ENCODE results near the gene COTL1.

The COTL1 gene

GRCh38 chr16:84609563-84610177 lies 8.2 kb downstream of the COTL1 start:
- Histone ChIP-seq H3K4me3 (ENCODE audit: low read depth, low read length) (no peak overlapping the region), H3K9ac (ENCODE audit: low read depth, low read length) (no peak overlapping the region), H3K36me3 (ENCODE audit: control insufficient read depth, insufficient read depth, low read length) (peaks cover 19% of the 10 kb centered on the region), H3K9me3 (ENCODE audit: control insufficient read depth, insufficient read depth, low read length) (no peaks in the 10 kb centered on the region), H3K27me3 (ENCODE audit: control insufficient read depth, insufficient read depth, low read length) (no peaks in the 10 kb centered on the region), H3K4me1 (ENCODE audit: control insufficient read depth, insufficient read depth, low read length) (peaks cover 4% of the 10 kb centered on the region)

- no peaks in the 10 kb centered on the region for H3K9me3 ChIP-seq (ENCODE audit: control insufficient read depth, insufficient read depth, low read length)
- peaks cover 12% of the 10 kb centered on the region for H3K36me3 ChIP-seq (ENCODE audit: control insufficient read depth, insufficient read depth, low read length)
- no peak overlapping the region for H3K4me3 ChIP-seq (ENCODE audit: low read depth, low read length)
- H3K27me3 ChIP-seq (ENCODE audit: control insufficient read depth, insufficient read depth, low read length), result no peaks in the 10 kb centered on the region
- peaks cover 5% of the 10 kb centered on the region for H3K4me1 ChIP-seq (ENCODE audit: control insufficient read depth, insufficient read depth, low read length)
- no peak overlapping the region for H3K9ac ChIP-seq (ENCODE audit: low read depth, low read length)
Measured at GRCh38 chr16:84608282-84608681, 9.6 kb downstream of the COTL1 start.

GRCh38 chr16:84607694-84608093 lies 10.2 kb downstream of the COTL1 start:
- peaks cover 12% of the 10 kb centered on the region for H3K36me3 ChIP-seq (ENCODE audit: control insufficient read depth, insufficient read depth, low read length)
- no peaks in the 10 kb centered on the region for H3K27me3 ChIP-seq (ENCODE audit: control insufficient read depth, insufficient read depth, low read length)
- peaks cover 5% of the 10 kb centered on the region for H3K4me1 ChIP-seq (ENCODE audit: control insufficient read depth, insufficient read depth, low read length)
- no peaks in the 10 kb centered on the region for H3K9me3 ChIP-seq (ENCODE audit: control insufficient read depth, insufficient read depth, low read length)
- no peak overlapping the region for H3K9ac ChIP-seq (ENCODE audit: low read depth, low read length)
- no peak overlapping the region for H3K4me3 ChIP-seq (ENCODE audit: low read depth, low read length)

- Histone ChIP-seq H3K9me3 (ENCODE audit: control insufficient read depth, insufficient read depth, low read length) (no peaks in the 10 kb centered on the region), H3K4me3 (ENCODE audit: low read depth, low read length) (no peak overlapping the region), H3K9ac (ENCODE audit: low read depth, low read length) (no peak overlapping the region), H3K4me1 (ENCODE audit: control insufficient read depth, insufficient read depth, low read length) (peaks cover 5% of the 10 kb centered on the region), H3K27me3 (ENCODE audit: control insufficient read depth, insufficient read depth, low read length) (no peaks in the 10 kb centered on the region), H3K36me3 (ENCODE audit: control insufficient read depth, insufficient read depth, low read length) (peaks cover 12% of the 10 kb centered on the region)
Measured at GRCh38 chr16:84607061-84607460, 10.8 kb downstream of the COTL1 start.

- Histone ChIP-seq H3K4me1 (ENCODE audit: control insufficient read depth, insufficient read depth, low read length) (peaks cover 7% of the 10 kb centered on the region), H3K27me3 (ENCODE audit: control insufficient read depth, insufficient read depth, low read length) (no peaks in the 10 kb centered on the region), H3K4me3 (ENCODE audit: low read depth, low read length) (no peak overlapping the region), H3K9ac (ENCODE audit: low read depth, low read length) (no peak overlapping the region), H3K36me3 (ENCODE audit: control insufficient read depth, insufficient read depth, low read length) (peaks cover 12% of the 10 kb centered on the region), H3K9me3 (ENCODE audit: control insufficient read depth, insufficient read depth, low read length) (no peaks in the 10 kb centered on the region)
Measured at GRCh38 chr16:84606081-84606875, 11.6 kb downstream of the COTL1 start.

GRCh38 chr16:84605339-84605848 lies 12.5 kb downstream of the COTL1 start:
- Histone ChIP-seq H3K4me1 (ENCODE audit: control insufficient read depth, insufficient read depth, low read length) (peaks cover 12% of the 10 kb centered on the region), H3K9me3 (ENCODE audit: control insufficient read depth, insufficient read depth, low read length) (no peaks in the 10 kb centered on the region), H3K36me3 (ENCODE audit: control insufficient read depth, insufficient read depth, low read length) (peaks cover 12% of the 10 kb centered on the region), H3K27me3 (ENCODE audit: control insufficient read depth, insufficient read depth, low read length) (no peaks in the 10 kb centered on the region), H3K4me3 (ENCODE audit: low read depth, low read length) (no peak overlapping the region), H3K9ac (ENCODE audit: low read depth, low read length) (no peak overlapping the region)

GRCh38 chr16:84604477-84605013 lies 13.3 kb downstream of the COTL1 start:
- Histone ChIP-seq H3K9ac (ENCODE audit: low read depth, low read length) (no peak overlapping the region), H3K27me3 (ENCODE audit: control insufficient read depth, insufficient read depth, low read length) (no peaks in the 10 kb centered on the region), H3K4me1 (ENCODE audit: control insufficient read depth, insufficient read depth, low read length) (peaks cover 13% of the 10 kb centered on the region), H3K9me3 (ENCODE audit: control insufficient read depth, insufficient read depth, low read length) (no peaks in the 10 kb centered on the region), H3K4me3 (ENCODE audit: low read depth, low read length) (no peak overlapping the region), H3K36me3 (ENCODE audit: control insufficient read depth, insufficient read depth, low read length) (peaks cover 12% of the 10 kb centered on the region)

- H3K9me3 ChIP-seq (ENCODE audit: control insufficient read depth, insufficient read depth, low read length), result no peaks in the 10 kb centered on the region
- no peak overlapping the region for H3K4me3 ChIP-seq (ENCODE audit: low read depth, low read length)
- no peaks in the 10 kb centered on the region for H3K27me3 ChIP-seq (ENCODE audit: control insufficient read depth, insufficient read depth, low read length)
- peaks cover 7% of the 10 kb centered on the region for H3K36me3 ChIP-seq (ENCODE audit: control insufficient read depth, insufficient read depth, low read length)
- H3K4me1 ChIP-seq (ENCODE audit: control insufficient read depth, insufficient read depth, low read length), result peaks cover 19% of the 10 kb centered on the region
- no peak overlapping the region for H3K9ac ChIP-seq (ENCODE audit: low read depth, low read length)
Measured at GRCh38 chr16:84603940-84604339, 13.9 kb downstream of the COTL1 start.

GRCh38 chr16:84603140-84603816 lies 14.6 kb downstream of the COTL1 start:
- H3K9me3 ChIP-seq (ENCODE audit: control insufficient read depth, insufficient read depth, low read length), result no peaks in the 10 kb centered on the region
- no peak overlapping the region for H3K9ac ChIP-seq (ENCODE audit: low read depth, low read length)
- H3K4me3 ChIP-seq (ENCODE audit: low read depth, low read length), result no peak overlapping the region
- H3K4me1 ChIP-seq (ENCODE audit: control insufficient read depth, insufficient read depth, low read length), result peaks cover 19% of the 10 kb centered on the region
- H3K27me3 ChIP-seq (ENCODE audit: control insufficient read depth, insufficient read depth, low read length), result no peaks in the 10 kb centered on the region
- peaks cover 7% of the 10 kb centered on the region for H3K36me3 ChIP-seq (ENCODE audit: control insufficient read depth, insufficient read depth, low read length)

GRCh38 chr16:84600343-84601229 lies 17.3 kb downstream of the COTL1 start:
- H3K27me3 ChIP-seq (ENCODE audit: control insufficient read depth, insufficient read depth, low read length), result no peaks in the 10 kb centered on the region
- H3K9me3 ChIP-seq (ENCODE audit: control insufficient read depth, insufficient read depth, low read length), result no peaks in the 10 kb centered on the region
- H3K36me3 ChIP-seq (ENCODE audit: control insufficient read depth, insufficient read depth, low read length), result peaks cover 9% of the 10 kb centered on the region
- H3K4me1 ChIP-seq (ENCODE audit: control insufficient read depth, insufficient read depth, low read length), result peaks cover 26% of the 10 kb centered on the region
- H3K9ac ChIP-seq (ENCODE audit: low read depth, low read length), result no peak overlapping the region
- H3K4me3 ChIP-seq (ENCODE audit: low read depth, low read length), result no peak overlapping the region

Measured in iPS-15b (cell line).